HG02885 (cell line): ENCODE measurements around the gene KCNMA1.

ENCODE experiments used
- ATAC-seq: cut with Tn5 transposase; IDR thresholded peaks from one replicate; pipeline ENCODE4 v1.9.1; 2021; ENCODE audit warnings: mild to moderate bottlenecking; ENCODE audit not compliant: unreplicated experiment, poor library complexity

KCNMA1 gene

GRCh38 chr10:77090381-77091356 lies 546.9 kb downstream of the KCNMA1 start:
- no peak for ATAC-seq

- no peak for ATAC-seq
Observed at GRCh38 chr10:77087366-77087765, 550.2 kb downstream of the KCNMA1 start.

- ATAC-seq = no peak
Observed at GRCh38 chr10:77086081-77086480, 551.5 kb downstream of the KCNMA1 start.

- no peak for ATAC-seq
Observed at GRCh38 chr10:77085344-77085743, 552.3 kb downstream of the KCNMA1 start.

- no peak for ATAC-seq
Observed at GRCh38 chr10:77084431-77085144, 553.0 kb downstream of the KCNMA1 start.

- no peak for ATAC-seq
Observed at GRCh38 chr10:77082601-77083252, 554.9 kb downstream of the KCNMA1 start.

- ATAC-seq = no peak
Observed at GRCh38 chr10:77081481-77081891, 556.1 kb downstream of the KCNMA1 start.

- ATAC-seq = no peak
Observed at GRCh38 chr10:77080361-77081027, 557.1 kb downstream of the KCNMA1 start.

GRCh38 chr10:77079592-77080300 lies 557.9 kb downstream of the KCNMA1 start:
- ATAC-seq = no peak

- no peak for ATAC-seq
Observed at GRCh38 chr10:77077316-77077945, 560.2 kb downstream of the KCNMA1 start.

- no peak for ATAC-seq
Observed at GRCh38 chr10:77075926-77076325, 561.7 kb downstream of the KCNMA1 start.

- no peak for ATAC-seq
Observed at GRCh38 chr10:77074104-77074624, 563.4 kb downstream of the KCNMA1 start.

GRCh38 chr10:77073663-77073960 lies 564.0 kb downstream of the KCNMA1 start:
- ATAC-seq = no peak

GRCh38 chr10:77072836-77073662 lies 564.6 kb downstream of the KCNMA1 start:
- ATAC-seq = no peak

- ATAC-seq = no peak
Observed at GRCh38 chr10:77072361-77072835, 565.2 kb downstream of the KCNMA1 start.

- no peak for ATAC-seq
Observed at GRCh38 chr10:77071956-77072355, 565.7 kb downstream of the KCNMA1 start.

- no peak for ATAC-seq
Observed at GRCh38 chr10:77071001-77071511, 566.6 kb downstream of the KCNMA1 start.

GRCh38 chr10:77070346-77070745 lies 567.3 kb downstream of the KCNMA1 start:
- ATAC-seq = no peak
